Fibroblast of lung (primary cell): ENCODE data around the gene OOSP1. TPM values are rescaled to one million over a fixed set of nuclear protein-coding genes. Genes with fewer than 3 reads are reported as not detected.
"Not testable (repeated sequence)": the region's sequence is repeated elsewhere in the genome, so short reads cannot be mapped to it uniquely, and the experiment has no call there.

ENCODE experiments used
- DNase-seq, 2 donors: peaks; one replicate each; pipeline versions ENCODE4 v3.0.0 to v3.0.0-alpha.2; 2010; ENCODE audit warnings: low read depth in 2 of 2
- H2AFZ ChIP-seq: 2 replicates; pipeline ENCODE4 v1.5.1; 2012; ENCODE audit warnings: low read length, control low read depth, inconsistent platforms
- H3K27ac ChIP-seq: 2 replicates; pipeline ENCODE4 v1.5.1; 2011; ENCODE audit warnings: low read length, control low read depth; ENCODE audit not compliant: insufficient read depth
- H3K27me3 ChIP-seq: 2 replicates; pipeline ENCODE4 v1.5.1; 2011; ENCODE audit warnings: mild to moderate bottlenecking, low read length; ENCODE audit not compliant: control insufficient read depth, insufficient read depth
- H3K36me3 ChIP-seq: 2 replicates; pipeline ENCODE4 v1.5.1; 2011; ENCODE audit warnings: low read length; ENCODE audit not compliant: control insufficient read depth, insufficient read depth
- H3K4me1 ChIP-seq: 2 replicates; pipeline ENCODE4 v1.5.1; 2011; ENCODE audit warnings: low read length; ENCODE audit not compliant: control insufficient read depth, insufficient read depth; ENCODE audit errors: extremely low read depth
- H3K4me2 ChIP-seq: 2 replicates; pipeline ENCODE4 v1.5.1; 2011; ENCODE audit warnings: low read length, control low read depth; ENCODE audit not compliant: insufficient read depth; ENCODE audit errors: extremely low read depth
- H3K4me3 ChIP-seq, 4 experiments: fragments of 200-600 bp in 1 of 4; sonication (generic) in 1 of 4; replicated peaks in 1 of 4; 2 replicates each; pipeline ENCODE4 v1.5.1; 2011 to 2016; ENCODE audit warnings: low read length in 4 of 4, low read depth in 3 of 4, mild to moderate bottlenecking in 3 of 4, control low read depth in 2 of 4, inconsistent platforms in 1 of 4, mixed read lengths in 1 of 4; ENCODE audit not compliant: insufficient read depth in 1 of 4; ENCODE audit errors: control extremely low read depth in 1 of 4
- H3K79me2 ChIP-seq: 2 replicates; pipeline ENCODE4 v1.5.1; 2012; ENCODE audit warnings: mild to moderate bottlenecking, low read length, inconsistent platforms; ENCODE audit not compliant: control insufficient read depth, insufficient read depth
- H3K9ac ChIP-seq: 2 replicates; pipeline ENCODE4 v1.5.1; 2011; ENCODE audit warnings: mild to moderate bottlenecking, low read length, control low read depth; ENCODE audit not compliant: insufficient read depth
- H3K9me3 ChIP-seq: 2 replicates; pipeline ENCODE4 v1.5.1; 2012; ENCODE audit warnings: low read depth, low read length; ENCODE audit not compliant: control insufficient read depth, insufficient read depth
- H4K20me1 ChIP-seq: 2 replicates; pipeline ENCODE4 v1.5.1; 2011; ENCODE audit warnings: low read length; ENCODE audit not compliant: control insufficient read depth, insufficient read depth; ENCODE audit errors: extremely low read depth
- CTCF ChIP-seq, 2 donors: IDR thresholded peaks in 1 of 2; conservative IDR thresholded peaks in 1 of 2; 1 replicate in 1 of 2; 2 replicates in 1 of 2; pipeline ENCODE4 v1.5.1; 2011 to 2012; ENCODE audit warnings: low read length in 2 of 2, control low read depth in 1 of 2, inconsistent platforms in 1 of 2, low read depth in 1 of 2, mild to moderate bottlenecking in 1 of 2
- EZH2 ChIP-seq: IDR thresholded peaks from 2 replicates; pipeline ENCODE4 v1.5.1; 2012; ENCODE audit warnings: low read length, control low read depth, mild to moderate bottlenecking; ENCODE audit errors: missing control alignments
- polyA plus RNA-seq, 2 donors: library from polyadenylated mRNA; depleted of rRNA in 1 of 2; stranded (reverse) in 1 of 2; unstranded in 1 of 2; fragments of >200 nt; gene quantifications; 2 replicates each; pipeline ENCODE4 v1.2.1, GENCODE V29; 2011 to 2012; ENCODE audit warnings: missing spikeins in 1 of 2
- total RNA-seq: library from RNA; depleted of rRNA; stranded (reverse); fragments of >200 nt; gene quantifications from 2 replicates; pipeline ENCODE4 v1.2.1, GENCODE V29; 2014

OOSP1 gene
- total and polyA plus RNA-seq, 2 donors (not counting 1 experiment from before 2014, with no cell fraction given): not detected

GRCh38 chr11:59968395-59968783, 30.2 kb downstream of the OOSP1 start:
- no peak for DNase-seq
- Histone ChIP-seq H3K27ac (no peak overlapping the region), H3K4me2 (no peak overlapping the region), H3K9me3 (no peaks in the 10 kb centered on the region), H3K9ac (no peak overlapping the region), H4K20me1 (no peaks in the 10 kb centered on the region), H3K4me1 (no peaks in the 10 kb centered on the region), H3K27me3 (no peaks in the 10 kb centered on the region), H3K4me3 (no peak overlapping the region), H2AFZ (no peak overlapping the region), H3K36me3 (no peaks in the 10 kb centered on the region), H3K79me2 (no peaks in the 10 kb centered on the region)
- TF ChIP-seq EZH2 (no peak), CTCF (conservative IDR thresholded peaks at IDR 0.05 in 1 of 2, IDR thresholded peaks at IDR 0.05 in 1 of 2; ENCODE audit: low read depth in 1 of 2, low read length in 2 of 2) (no peak)

- Histone ChIP-seq H2AFZ (no peak overlapping the region), H3K9ac (no peak overlapping the region), H4K20me1 (no peaks in the 10 kb centered on the region), H3K9me3 (no peaks in the 10 kb centered on the region), H3K27me3 (no peaks in the 10 kb centered on the region), H3K4me3 (no peak overlapping the region), H3K36me3 (no peaks in the 10 kb centered on the region), H3K4me2 (no peak overlapping the region), H3K27ac (no peak overlapping the region), H3K4me1 (no peaks in the 10 kb centered on the region), H3K79me2 (no peaks in the 10 kb centered on the region)
- TF ChIP-seq EZH2 (no peak), CTCF (conservative IDR thresholded peaks at IDR 0.05 in 1 of 2, IDR thresholded peaks at IDR 0.05 in 1 of 2; ENCODE audit: low read depth in 1 of 2, low read length in 2 of 2) (no peak)
- DNase-seq: no peak
Observed at GRCh38 chr11:59973097-59973496, 34.9 kb downstream of the OOSP1 start.

GRCh38 chr11:59981106-59981770, 43.0 kb downstream of the OOSP1 start:
- Histone ChIP-seq H3K9ac (no peak overlapping the region), H3K9me3 (no peaks in the 10 kb centered on the region), H2AFZ (no peak overlapping the region), H4K20me1 (no peaks in the 10 kb centered on the region), H3K4me1 (no peaks in the 10 kb centered on the region), H3K27ac (no peak overlapping the region), H3K4me2 (no peak overlapping the region), H3K36me3 (no peaks in the 10 kb centered on the region), H3K4me3 (no peak overlapping the region), H3K79me2 (no peaks in the 10 kb centered on the region), H3K27me3 (no peaks in the 10 kb centered on the region)
- no peak for DNase-seq
- TF ChIP-seq CTCF (conservative IDR thresholded peaks at IDR 0.05 in 1 of 2, IDR thresholded peaks at IDR 0.05 in 1 of 2; ENCODE audit: low read depth in 1 of 2, low read length in 2 of 2): no peak
- no peak for TF ChIP-seq EZH2

GRCh38 chr11:59982037-59982436, 43.8 kb downstream of the OOSP1 start:
- not testable (repeated sequence) for H3K4me2 ChIP-seq, H3K36me3 ChIP-seq, H3K27me3 ChIP-seq, DNase-seq, H3K9ac ChIP-seq, H3K4me3 ChIP-seq, H3K9me3 ChIP-seq, H3K27ac ChIP-seq, H4K20me1 ChIP-seq, H3K4me1 ChIP-seq, H2AFZ ChIP-seq, H3K79me2 ChIP-seq
